ENCODE measurements around the gene ACSL3.

DNA sequence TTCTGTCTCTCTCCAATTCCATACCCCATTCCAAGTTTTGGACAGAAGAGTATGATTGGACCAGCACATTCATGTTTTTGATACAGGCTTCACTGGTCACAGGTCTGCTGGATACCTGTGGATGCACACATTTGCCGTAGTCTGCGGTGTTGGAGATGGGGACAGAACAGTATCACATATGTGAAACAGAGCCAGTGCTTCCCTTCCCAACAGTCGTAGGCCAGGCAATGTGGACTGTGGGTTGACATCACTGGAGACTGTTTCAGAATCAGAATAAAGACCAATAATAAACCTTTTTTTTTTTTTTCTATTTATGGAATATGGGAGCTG, 18.7 kb downstream of the ACSL3 start:
- no peak for TF ChIP-seq EZH2 (IDR thresholded peaks at IDR 0.05; ENCODE audit: borderline replicate concordance, low read length)
- TF ChIP-seq, protein P1, sequence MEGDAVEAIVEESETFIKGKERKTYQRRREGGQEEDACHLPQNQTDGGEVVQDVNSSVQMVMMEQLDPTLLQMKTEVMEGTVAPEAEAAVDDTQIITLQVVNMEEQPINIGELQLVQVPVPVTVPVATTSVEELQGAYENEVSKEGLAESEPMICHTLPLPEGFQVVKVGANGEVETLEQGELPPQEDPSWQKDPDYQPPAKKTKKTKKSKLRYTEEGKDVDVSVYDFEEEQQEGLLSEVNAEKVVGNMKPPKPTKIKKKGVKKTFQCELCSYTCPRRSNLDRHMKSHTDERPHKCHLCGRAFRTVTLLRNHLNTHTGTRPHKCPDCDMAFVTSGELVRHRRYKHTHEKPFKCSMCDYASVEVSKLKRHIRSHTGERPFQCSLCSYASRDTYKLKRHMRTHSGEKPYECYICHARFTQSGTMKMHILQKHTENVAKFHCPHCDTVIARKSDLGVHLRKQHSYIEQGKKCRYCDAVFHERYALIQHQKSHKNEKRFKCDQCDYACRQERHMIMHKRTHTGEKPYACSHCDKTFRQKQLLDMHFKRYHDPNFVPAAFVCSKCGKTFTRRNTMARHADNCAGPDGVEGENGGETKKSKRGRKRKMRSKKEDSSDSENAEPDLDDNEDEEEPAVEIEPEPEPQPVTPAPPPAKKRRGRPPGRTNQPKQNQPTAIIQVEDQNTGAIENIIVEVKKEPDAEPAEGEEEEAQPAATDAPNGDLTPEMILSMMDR (IDR thresholded peaks at IDR 0.05; ENCODE audit: low read length), result no peak
